ENCODE results near the gene ATP6V0E1.
"Not testable (repeated sequence)": the region's sequence is repeated elsewhere in the genome, so short reads cannot be mapped to it uniquely, and the experiment has no call there.

The ATP6V0E1 gene

DNA sequence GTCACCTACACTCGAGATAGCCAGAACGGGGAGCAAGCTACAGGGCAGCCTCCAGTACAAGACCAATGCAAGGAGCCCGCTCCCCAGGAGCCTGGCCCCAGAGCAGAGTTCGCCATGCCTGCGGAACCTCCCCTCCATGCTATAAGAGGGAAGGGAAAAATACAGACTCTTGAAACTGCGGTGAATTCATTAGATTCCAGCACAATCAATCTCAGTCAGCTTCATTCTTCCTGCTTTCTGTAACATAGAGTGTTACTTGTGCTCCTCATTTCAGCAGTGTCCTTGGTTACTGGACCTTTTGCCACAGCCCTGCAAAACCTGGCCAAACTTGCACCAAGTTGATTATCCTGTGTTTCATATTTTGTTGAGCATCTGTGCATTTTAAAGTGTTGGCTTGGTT lies 50.4 kb downstream of the ATP6V0E1 start:
- DNase-seq (ENCODE audit: low read depth in 1 of 2, low spot score in 1 of 2) = no peak
- TF ChIP-seq JUND (IDR thresholded peaks at IDR 0.05; ENCODE audit: low read depth) = no peak
- in situ Hi-C loops (cut with HindIII; ENCODE audit: low pct_unique_long_range_greater_than_20kb, low sequenced_read_pairs) = no loop called here

DNA sequence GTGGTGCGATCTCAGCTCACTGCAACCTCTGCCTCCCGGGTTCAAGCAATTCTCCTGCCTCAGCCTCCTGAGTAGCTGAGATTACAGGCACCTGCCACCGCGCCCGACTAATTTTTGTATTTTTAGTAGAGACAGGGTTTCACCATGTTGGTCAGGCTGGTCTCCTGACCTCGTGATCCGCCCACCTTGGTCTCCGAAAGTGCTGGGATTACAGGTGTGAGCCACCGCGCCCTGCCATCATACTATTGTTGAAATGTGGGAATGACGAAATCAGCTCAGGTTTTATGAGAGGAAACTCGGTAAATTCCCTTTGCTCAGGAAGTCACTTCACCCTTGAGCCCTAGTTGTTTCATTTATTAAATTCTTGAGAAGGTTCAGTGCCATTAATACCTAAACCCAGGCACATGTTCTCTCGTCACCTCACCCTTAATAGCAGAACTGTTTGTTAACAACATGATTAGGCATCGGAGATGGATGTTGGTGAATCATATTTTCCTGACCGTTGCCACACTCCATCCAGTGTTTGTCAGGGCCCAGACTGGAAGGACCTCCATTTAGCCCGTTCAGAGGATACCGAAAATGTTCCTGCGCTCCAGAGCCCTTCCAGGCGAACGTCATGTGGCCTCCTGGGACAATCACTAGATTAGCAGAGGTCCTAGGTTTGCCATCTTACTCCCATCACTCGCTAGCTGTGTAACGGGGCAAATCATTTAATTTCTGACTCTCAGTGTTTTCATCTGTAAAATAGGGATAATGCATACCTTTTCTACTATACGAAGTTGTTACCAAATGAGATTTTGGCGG lies 52.5 kb downstream of the ATP6V0E1 start:
- in situ Hi-C loops (cut with HindIII; ENCODE audit: low pct_unique_long_range_greater_than_20kb, low sequenced_read_pairs) = no loop called here
- TF ChIP-seq JUND (IDR thresholded peaks at IDR 0.05; ENCODE audit: low read depth) = no peak
- DNase-seq (ENCODE audit: low read depth in 1 of 2, low spot score in 1 of 2) = no peak

DNA sequence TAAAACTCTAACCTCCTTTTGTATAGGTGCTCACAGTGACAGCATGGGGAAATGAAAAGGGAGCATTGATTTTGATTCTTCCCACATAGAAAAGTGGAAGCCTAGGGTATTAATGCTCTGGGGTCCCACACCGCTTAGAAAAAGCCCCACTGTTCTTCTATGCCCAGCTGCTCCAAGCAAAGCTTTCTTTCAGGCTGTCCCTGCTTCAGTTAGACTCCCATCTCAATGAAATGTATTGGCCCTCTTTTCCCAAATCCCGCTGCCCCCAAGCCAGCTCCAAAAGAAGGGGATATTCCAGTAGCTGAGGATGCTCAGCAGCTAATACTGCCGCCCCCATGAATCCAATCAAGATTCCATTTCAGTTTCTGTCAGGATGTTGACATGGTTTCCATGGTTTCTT lies 55.6 kb downstream of the ATP6V0E1 start:
- DNase-seq (ENCODE audit: low read depth in 1 of 2, low spot score in 1 of 2) = no peak
- in situ Hi-C loops (cut with HindIII; ENCODE audit: low pct_unique_long_range_greater_than_20kb, low sequenced_read_pairs) = no loop called here
- TF ChIP-seq JUND (IDR thresholded peaks at IDR 0.05; ENCODE audit: low read depth) = no peak

DNA sequence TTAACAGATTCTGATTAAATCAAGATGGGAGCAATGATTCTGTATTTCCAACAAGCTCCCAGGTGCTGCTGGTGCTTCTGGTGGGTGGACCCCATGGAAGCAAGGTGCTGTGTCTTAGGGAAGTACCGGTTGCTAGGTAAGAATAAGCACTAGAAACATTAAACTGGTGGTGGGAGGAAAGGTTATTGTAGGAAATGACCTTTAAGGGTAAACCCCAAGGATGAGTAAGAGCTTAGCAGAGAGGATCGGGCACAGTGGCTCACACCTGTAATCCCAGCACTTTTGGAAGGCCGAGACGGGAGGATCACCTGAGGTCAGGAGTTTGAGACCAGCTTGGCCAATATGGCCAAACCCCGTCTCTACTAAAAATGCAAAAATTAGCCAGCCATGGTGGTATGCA lies 56.4 kb downstream of the ATP6V0E1 start:
- DNase-seq (ENCODE audit: low read depth in 1 of 2, low spot score in 1 of 2) = no peak
- TF ChIP-seq JUND (IDR thresholded peaks at IDR 0.05; ENCODE audit: low read depth) = no peak
- in situ Hi-C loops (cut with HindIII; ENCODE audit: low pct_unique_long_range_greater_than_20kb, low sequenced_read_pairs) = no loop called here

DNA sequence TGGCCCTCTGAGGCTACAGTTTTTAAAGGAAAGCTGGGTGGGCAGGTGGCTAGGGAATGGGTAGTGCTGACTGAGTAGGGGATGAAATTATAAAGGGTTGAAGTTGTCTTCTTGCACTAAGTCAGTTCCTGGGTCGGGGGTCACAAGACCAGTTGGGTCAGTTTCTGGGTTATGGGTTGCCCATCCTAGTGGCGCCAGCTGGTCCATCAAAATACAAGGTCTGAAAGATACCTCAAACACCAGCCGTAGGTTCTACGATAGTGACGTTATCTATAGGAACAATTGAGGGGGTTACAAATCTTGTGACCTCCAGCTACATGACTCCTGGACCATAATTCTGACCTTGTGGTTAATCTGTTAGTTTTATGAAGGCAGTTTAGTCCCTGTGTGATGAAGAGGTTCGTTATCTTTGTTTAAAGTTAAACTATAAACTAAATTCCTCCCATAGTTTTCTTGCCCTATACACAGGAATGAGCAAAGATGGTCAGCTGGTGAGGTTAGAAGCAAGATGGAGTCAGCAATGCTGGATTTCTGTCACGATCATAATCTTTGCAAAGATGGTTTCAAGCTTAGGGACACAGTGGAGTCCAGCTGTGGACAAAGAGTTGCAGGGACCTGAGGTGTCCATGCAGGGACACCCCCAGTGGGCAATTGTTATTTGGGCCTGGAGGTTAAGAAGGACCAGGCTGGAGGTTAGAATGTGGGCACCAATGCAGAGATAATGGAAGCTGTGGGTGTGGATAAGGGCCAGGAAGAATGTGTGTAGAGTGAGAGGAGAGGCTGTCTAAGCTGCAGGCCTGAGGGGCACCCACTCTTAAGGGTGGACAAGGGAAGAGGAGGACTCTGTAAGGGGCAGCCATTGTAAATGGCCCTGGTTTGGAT lies 58.6 kb downstream of the ATP6V0E1 start:
- in situ Hi-C loops (cut with HindIII; ENCODE audit: low pct_unique_long_range_greater_than_20kb, low sequenced_read_pairs) = no loop called here
- TF ChIP-seq JUND (IDR thresholded peaks at IDR 0.05; ENCODE audit: low read depth) = no peak
- DNase-seq (ENCODE audit: low read depth in 1 of 2, low spot score in 1 of 2) = no peak

DNA sequence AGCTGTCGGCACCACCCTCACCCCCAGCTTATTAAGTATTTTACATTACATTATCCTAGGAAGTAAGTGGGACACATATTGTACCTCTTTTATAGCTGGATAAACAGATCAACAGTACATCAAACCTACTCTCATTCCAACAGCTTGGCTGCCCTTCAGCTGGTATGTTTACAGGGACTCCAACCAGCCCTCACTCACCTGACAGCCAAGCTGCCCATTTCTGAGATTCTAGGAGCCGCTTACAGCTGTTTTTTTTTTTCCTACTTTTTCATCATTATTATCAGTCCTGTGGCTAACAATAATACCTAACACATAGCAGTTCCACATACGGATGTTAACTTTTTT lies 59.2 kb downstream of the ATP6V0E1 start:
- DNase-seq (ENCODE audit: low read depth in 1 of 2, low spot score in 1 of 2) = no peak
- TF ChIP-seq JUND (IDR thresholded peaks at IDR 0.05; ENCODE audit: low read depth) = no peak
- in situ Hi-C loops (cut with HindIII; ENCODE audit: low pct_unique_long_range_greater_than_20kb, low sequenced_read_pairs) = no loop called here

DNA sequence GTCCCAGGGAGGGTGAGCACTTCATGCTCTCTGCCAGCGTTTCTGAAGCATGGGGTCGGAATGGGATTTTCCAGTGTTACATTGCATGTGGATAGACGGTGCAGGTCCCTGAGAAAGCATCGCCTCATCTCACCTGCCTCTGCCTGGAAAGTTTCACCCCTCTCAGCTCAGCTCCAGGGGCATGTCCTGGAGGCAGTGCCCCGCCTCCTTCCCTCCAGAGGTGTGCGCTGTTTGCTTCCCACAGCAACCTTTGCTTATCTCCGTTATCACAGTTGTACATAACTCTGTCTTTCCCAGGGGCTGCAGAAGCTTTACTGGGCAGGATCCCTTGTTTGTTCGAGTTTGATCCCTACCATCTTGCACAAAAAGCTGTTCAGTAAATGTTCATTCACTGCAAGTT lies 61.9 kb downstream of the ATP6V0E1 start:
- DNase-seq (ENCODE audit: low read depth in 1 of 2, low spot score in 1 of 2) = no peak
- in situ Hi-C loops (cut with HindIII; ENCODE audit: low pct_unique_long_range_greater_than_20kb, low sequenced_read_pairs) = no loop called here
- TF ChIP-seq JUND (IDR thresholded peaks at IDR 0.05; ENCODE audit: low read depth) = no peak

DNA sequence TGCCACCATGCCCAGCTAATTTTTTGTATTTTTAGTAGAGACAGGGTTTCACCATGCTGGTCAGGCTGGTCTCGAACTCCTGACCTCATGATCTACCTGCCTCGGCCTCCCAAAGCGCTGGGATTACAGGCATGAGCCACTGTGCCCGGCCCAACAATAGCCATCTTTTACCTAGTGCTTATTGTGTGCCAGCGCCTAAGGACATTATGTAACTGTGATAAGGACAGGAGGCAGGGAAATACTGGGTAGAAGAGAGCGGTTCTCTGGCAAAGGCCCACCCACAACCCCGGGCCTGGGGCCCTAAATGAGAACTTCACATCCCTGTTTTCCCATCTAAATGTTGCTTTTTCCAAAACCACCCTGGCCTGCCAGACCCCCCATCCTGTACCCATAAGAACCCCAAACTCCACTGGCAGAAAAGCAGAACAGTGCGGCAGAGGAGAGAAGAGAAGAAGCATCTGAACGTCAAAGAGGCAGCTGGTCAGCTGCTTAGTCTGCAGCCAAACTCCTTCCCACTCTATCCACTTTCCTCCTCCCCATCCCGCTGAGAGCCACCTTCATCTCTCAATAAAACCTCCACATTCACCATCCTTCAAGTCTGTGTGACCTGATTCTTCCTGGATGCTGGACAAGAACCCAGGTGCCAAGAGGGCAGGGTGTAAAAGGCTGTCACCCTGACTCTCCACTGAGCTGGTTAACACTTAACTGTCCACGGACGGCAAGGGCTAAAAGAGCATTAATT lies 63.7 kb downstream of the ATP6V0E1 start:
- in situ Hi-C loops (cut with HindIII; ENCODE audit: low pct_unique_long_range_greater_than_20kb, low sequenced_read_pairs); DNase-seq (ENCODE audit: low read depth in 1 of 2, low spot score in 1 of 2): not testable (repeated sequence)

DNA sequence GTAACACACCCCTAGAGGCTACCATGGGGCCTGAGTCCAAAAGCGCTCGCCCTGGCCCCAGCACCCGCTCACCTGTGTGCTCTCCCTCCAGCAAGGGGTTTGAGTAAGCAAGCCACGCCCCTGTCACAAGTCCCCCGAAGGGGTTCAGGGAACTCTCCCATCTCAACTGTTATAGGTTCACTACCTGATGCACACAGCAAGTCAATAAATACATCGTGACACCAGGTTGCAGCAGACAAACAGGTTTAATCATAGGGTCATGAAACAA lies 64.2 kb downstream of the ATP6V0E1 start:
- in situ Hi-C loops (cut with HindIII; ENCODE audit: low pct_unique_long_range_greater_than_20kb, low sequenced_read_pairs) = no loop called here
- TF ChIP-seq JUND (IDR thresholded peaks at IDR 0.05; ENCODE audit: low read depth) = no peak
- DNase-seq (ENCODE audit: low read depth in 1 of 2, low spot score in 1 of 2) = no peak

DNA sequence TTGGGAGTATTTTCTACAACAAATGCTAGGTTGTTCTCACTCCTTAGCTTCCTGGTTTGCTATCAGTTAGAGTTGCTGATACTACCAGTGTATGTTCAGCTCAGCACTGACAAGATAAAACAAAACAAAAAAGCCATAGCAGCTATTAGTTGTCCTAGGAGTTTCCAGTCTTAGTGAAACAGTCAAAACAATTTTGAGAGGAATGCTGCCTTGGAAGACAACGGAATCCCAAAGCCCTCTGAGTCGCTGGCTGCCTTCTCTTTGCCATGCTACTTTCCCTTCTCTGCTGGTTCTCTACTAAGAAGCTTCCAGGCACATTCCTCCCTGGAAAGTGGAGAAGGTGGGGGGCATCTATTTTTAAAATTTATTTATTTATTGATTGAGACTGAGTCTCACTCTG lies 67.2 kb downstream of the ATP6V0E1 start:
- in situ Hi-C loops (cut with HindIII; ENCODE audit: low pct_unique_long_range_greater_than_20kb, low sequenced_read_pairs) = no loop called here
- no peak for DNase-seq (ENCODE audit: low read depth in 1 of 2, low spot score in 1 of 2)
- no peak for TF ChIP-seq JUND (IDR thresholded peaks at IDR 0.05; ENCODE audit: low read depth)

DNA sequence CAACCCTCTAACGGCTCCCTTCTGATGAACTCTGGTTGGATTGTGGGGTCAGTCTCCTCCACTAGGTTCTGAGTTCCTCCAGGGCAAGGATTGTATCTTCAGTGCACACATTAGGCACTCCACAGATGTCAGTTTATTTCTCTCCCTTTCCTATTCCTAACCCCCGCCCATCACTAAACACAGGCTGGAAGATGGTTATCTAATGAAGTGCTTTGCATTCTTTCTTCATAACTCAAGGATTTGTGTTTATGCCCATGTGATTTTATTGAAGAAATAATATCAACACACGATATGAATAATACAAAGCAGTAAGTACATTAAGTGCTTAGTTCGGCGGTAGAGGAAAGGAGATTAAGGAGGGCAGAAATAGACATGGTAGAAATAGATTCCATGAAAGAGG lies 68.2 kb downstream of the ATP6V0E1 start:
- DNase-seq (ENCODE audit: low read depth in 1 of 2, low spot score in 1 of 2) = peak in 1 of 2 experiments; percentile 65

DNA sequence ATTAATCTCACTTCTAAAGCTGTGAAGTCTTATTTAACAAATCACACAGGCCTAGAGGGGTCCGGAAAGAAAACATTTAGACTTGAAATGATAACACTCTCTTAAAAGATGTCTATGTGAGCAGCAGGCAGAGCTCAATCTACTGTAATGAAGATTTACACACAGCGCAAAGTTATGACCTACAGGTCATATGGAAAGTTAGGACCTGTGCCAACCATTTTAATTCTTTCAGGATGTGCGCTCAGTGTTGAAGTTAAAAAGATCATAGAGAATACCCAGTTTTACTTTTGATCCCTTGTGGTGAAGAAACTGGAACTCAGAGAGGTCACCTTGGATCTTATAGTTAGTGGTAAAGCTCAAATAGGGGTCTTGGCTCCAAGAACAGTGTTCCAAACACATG lies 69.5 kb downstream of the ATP6V0E1 start:
- no peak for TF ChIP-seq JUND (IDR thresholded peaks at IDR 0.05; ENCODE audit: low read depth)
- DNase-seq (ENCODE audit: low read depth in 1 of 2, low spot score in 1 of 2) = no peak
- in situ Hi-C loops (cut with HindIII; ENCODE audit: low pct_unique_long_range_greater_than_20kb, low sequenced_read_pairs) = no loop called here

More for the DNA sequence above, 68.2 kb downstream of the ATP6V0E1 start:
- in situ Hi-C loops (cut with HindIII; ENCODE audit: low pct_unique_long_range_greater_than_20kb, low sequenced_read_pairs) = no loop called here
- peak; percentile 83 for TF ChIP-seq JUND (IDR thresholded peaks at IDR 0.05; ENCODE audit: low read depth)

Measured in T47D (cell line).